Measurements from ENCODE around the gene DHTKD1. TPM values are rescaled to one million over a fixed set of nuclear protein-coding genes. Genes with fewer than 3 reads are reported as not detected.

DHTKD1 gene
- total and polyA plus RNA-seq, 2 of the 4 experiments (the other 2 are of a cell fraction), result 13.9 to 20.3 TPM

- Histone ChIP-seq H2AK9ac (replicated peaks; ENCODE audit: low read depth, low read length, poor library complexity) (no peak overlapping the region), H4K20me1 (ENCODE audit: insufficient read depth, low read length) (peaks cover 2% of the 10 kb centered on the region; the same call in 1 of the 2 replicates), H2BK15ac (ENCODE audit: low read depth, low read length) (no peak overlapping the region), H3K4me3 (ENCODE audit: insufficient read depth, low read depth, low read length) (no peak overlapping the region), H4K91ac (ENCODE audit: insufficient read depth, low read depth, low read length) (no peak overlapping the region), H3K4me1 (ENCODE audit: control insufficient read depth, insufficient read depth, low read length) (no peaks in the 10 kb centered on the region), H3K9ac (ENCODE audit: low read depth, low read length) (no peak overlapping the region), H3K18ac (ENCODE audit: low read depth, low read length) (no peak overlapping the region), H3K4me2 (ENCODE audit: low read depth, low read length) (no peak overlapping the region), H3K79me1 (ENCODE audit: low read depth in 1 of 2, low read length in 2 of 2) (peaks cover 18 to 47% of the 10 kb centered on the region in 2 experiments), H2AFZ (replicated peaks; ENCODE audit: low read length, poor library complexity) (no peak overlapping the region), H3K9me3 (ENCODE audit: control insufficient read depth, insufficient read depth, low read length) (no peaks in the 10 kb centered on the region), H3K27ac (ENCODE audit: insufficient read depth, low read length) (no peak overlapping the region), H3K56ac (ENCODE audit: extremely low read depth, insufficient read depth, low read length) (no peak overlapping the region), H4K8ac (ENCODE audit: low read depth in 2 of 2, low read length in 2 of 2) (no peak overlapping the region), H3K9me1 (ENCODE audit: insufficient read depth, low read length) (no peaks in the 10 kb centered on the region), H3K4ac (ENCODE audit: low read depth, low read length) (no peak overlapping the region), H2BK5ac (ENCODE audit: low read depth, low read length, poor library complexity, severe bottlenecking) (no peak overlapping the region), H3K23ac (ENCODE audit: low read depth, low read length) (no peak overlapping the region), H4K5ac (ENCODE audit: low read depth, low read length) (no peak overlapping the region), H3K14ac (replicated peaks; ENCODE audit: low read depth, low read length) (no peak overlapping the region), H2AK5ac (ENCODE audit: low read depth, low read length) (no peak overlapping the region), H3K36me3 (ENCODE audit: control insufficient read depth, insufficient read depth, low read length) (peaks cover 19% of the 10 kb centered on the region), H3K27me3 (ENCODE audit: control insufficient read depth, insufficient read depth, low read length) (no peaks in the 10 kb centered on the region), H2BK120ac (ENCODE audit: low read depth, low read length) (no peak overlapping the region), H2BK20ac (ENCODE audit: low read depth, low read length) (no peak overlapping the region)
- POLR2A ChIA-PET (ENCODE audit: unreplicated experiment), result no interaction called here
- WGBS, 2 experiments (ENCODE audit: extremely low coverage in 2 of 2, insufficient read length in 1 of 2), result no CpG with 5 or more reads among the region's 3 CpGs
- in situ Hi-C loops (cut with MboI; ENCODE audit: low sequenced_read_pairs), result no loop called here
- dilution Hi-C loops (cut with HindIII; ENCODE audit: low sequenced_read_pairs, unreplicated experiment), result no loop called here
- DNase-seq (no peak), ATAC-seq (ENCODE audit: low read depth) (no peak)
- CTCF ChIA-PET, result interaction anchor here (1.0 kb wide), 1 partner anchor 10 kb away, joined by 3 read pairs; no protein-coding TSS in a partner anchor
- intact Hi-C loops (cut with micrococcal nuclease), result no loop called here
- BruUV-seq (replicated peaks), result no TSS peak
- TF ChIP-seq MAFK (IDR thresholded peaks at IDR 0.05; ENCODE audit: low read depth, low read length) (no peak), CHD1 (IDR thresholded peaks at IDR 0.05; ENCODE audit: low read depth, low read length) (no peak), FOS (IDR thresholded peaks at IDR 0.05; ENCODE audit: low read depth, low read length) (no peak), RAD21 (IDR thresholded peaks at IDR 0.05; ENCODE audit: low read length) (no peak), USF2 (IDR thresholded peaks at IDR 0.05; ENCODE audit: low read depth, low read length) (no peak), NFE2L2 (IDR thresholded peaks at IDR 0.05; ENCODE audit: low read depth, low read length) (no peak), MAZ (IDR thresholded peaks at IDR 0.05; ENCODE audit: borderline replicate concordance, low read depth, low read length) (no peak), SMC3 (IDR thresholded peaks at IDR 0.05; ENCODE audit: low read depth, low read length) (no peak), MXI1 (IDR thresholded peaks at IDR 0.05; ENCODE audit: borderline replicate concordance, low read depth, low read length) (no peak), POLR2A (IDR thresholded peaks at IDR 0.05; ENCODE audit: low read depth, low read length) (no peak), RFX5 (IDR thresholded peaks at IDR 0.05; ENCODE audit: low read depth, low read length) (no peak), BHLHE40 (IDR thresholded peaks at IDR 0.05; ENCODE audit: low read depth, low read length) (no peak), ELK1 (IDR thresholded peaks at IDR 0.05; ENCODE audit: borderline replicate concordance, low read depth, low read length) (no peak), CEBPB (IDR thresholded peaks at IDR 0.05; ENCODE audit: low read depth, low read length) (no peak), RCOR1 (IDR thresholded peaks at IDR 0.05; ENCODE audit: insufficient replicate concordance, low read length) (no peak)
- TF ChIP-seq, protein P1, sequence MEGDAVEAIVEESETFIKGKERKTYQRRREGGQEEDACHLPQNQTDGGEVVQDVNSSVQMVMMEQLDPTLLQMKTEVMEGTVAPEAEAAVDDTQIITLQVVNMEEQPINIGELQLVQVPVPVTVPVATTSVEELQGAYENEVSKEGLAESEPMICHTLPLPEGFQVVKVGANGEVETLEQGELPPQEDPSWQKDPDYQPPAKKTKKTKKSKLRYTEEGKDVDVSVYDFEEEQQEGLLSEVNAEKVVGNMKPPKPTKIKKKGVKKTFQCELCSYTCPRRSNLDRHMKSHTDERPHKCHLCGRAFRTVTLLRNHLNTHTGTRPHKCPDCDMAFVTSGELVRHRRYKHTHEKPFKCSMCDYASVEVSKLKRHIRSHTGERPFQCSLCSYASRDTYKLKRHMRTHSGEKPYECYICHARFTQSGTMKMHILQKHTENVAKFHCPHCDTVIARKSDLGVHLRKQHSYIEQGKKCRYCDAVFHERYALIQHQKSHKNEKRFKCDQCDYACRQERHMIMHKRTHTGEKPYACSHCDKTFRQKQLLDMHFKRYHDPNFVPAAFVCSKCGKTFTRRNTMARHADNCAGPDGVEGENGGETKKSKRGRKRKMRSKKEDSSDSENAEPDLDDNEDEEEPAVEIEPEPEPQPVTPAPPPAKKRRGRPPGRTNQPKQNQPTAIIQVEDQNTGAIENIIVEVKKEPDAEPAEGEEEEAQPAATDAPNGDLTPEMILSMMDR (conservative IDR thresholded peaks at IDR 0.05; ENCODE audit: low read depth, low read length), result no peak
Observed at GRCh38 chr10:12036073-12036655, 32.6 kb upstream of the DHTKD1 start.

Measured in IMR-90 (cell line).